HG03565 (cell line): ENCODE results near the gene IFT20.
"Not testable (repeated sequence)": the region's sequence is repeated elsewhere in the genome, so short reads cannot be mapped to it uniquely, and the experiment has no call there.

Experiments
- ATAC-seq: cut with Tn5 transposase; IDR thresholded peaks from one replicate; pipeline ENCODE4 v1.9.1; 2021; ENCODE audit warnings: mild to moderate bottlenecking, moderate library complexity; ENCODE audit not compliant: unreplicated experiment

IFT20 gene

GRCh38 chr17:28364665-28365363 is 29.5 kb upstream of the IFT20 start, which contains the start of gene SEBOX:
SEBOX (minus strand) TSS chr17:28365199; CDS start chr17:28365151, 48 bp downstream.
- ATAC-seq, result no peak

DNA sequence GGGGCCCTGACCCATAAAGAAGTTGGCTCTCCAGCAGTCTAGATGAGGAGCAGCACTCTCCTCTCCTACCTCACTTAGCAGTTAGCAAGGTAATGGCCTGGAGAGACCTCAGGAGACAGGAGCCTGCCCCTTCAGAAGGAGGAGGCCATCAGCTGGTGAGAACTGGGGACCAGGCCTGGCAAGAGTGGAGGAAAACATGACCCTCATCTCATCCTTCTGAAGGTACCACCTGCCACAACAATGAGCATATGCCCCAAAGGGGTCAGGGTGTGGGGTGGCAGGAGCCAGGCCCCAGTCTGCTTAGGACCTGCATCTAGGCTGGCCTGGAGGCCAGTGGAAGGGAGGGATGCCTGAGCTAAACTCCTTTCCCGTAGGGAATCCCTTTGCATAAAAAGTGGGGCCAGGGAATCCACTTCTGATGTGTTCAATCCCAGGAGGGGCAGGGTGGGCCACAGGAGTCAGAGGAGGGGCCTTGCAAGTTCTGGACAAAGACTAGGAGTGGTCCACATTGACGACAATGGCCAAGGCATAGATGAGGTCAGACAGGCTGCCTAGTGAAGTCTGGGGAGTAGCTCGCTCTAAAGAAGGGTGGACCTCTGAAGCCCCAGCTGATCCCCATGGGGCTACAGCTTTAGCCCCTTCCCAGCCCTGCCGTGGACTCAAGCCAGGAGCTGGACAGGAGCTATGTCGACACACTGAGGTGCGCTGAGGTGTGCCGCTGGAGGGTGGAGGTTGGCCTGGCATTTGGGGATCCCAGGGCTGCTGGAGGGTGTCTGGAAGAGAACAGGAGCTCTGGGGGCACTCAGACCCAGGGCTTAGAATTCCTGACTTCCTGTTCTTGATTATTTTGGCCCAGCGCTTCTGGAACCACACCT is 28.7 kb upstream of the IFT20 start:
- ATAC-seq, result no peak

- no peak for ATAC-seq
Observed at GRCh38 chr17:28363186-28363585, 27.9 kb upstream of the IFT20 start.

DNA sequence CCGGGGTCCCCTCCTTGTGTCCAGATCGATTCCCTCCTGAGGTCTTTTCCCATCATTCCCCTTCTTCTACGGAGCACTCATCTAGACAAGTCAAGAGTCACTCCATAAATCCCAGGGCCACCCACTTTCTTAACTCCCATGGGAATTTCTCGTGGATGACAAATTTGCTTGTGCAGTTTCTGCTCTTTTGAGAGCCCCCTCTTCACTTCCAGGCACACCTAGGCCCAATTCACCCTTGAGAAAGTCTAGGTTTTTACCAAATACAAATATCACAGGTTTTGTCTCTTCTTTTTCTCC is 22.6 kb upstream of the IFT20 start:
- ATAC-seq, result no peak

- peak; percentile 87 for ATAC-seq
Observed at GRCh38 chr17:28357061-28357900, 22.0 kb upstream of the IFT20 start, which contains the start of gene POLDIP2. POLDIP2 (minus strand) TSS chr17:28357527; CDS start chr17:28357448, 79 bp downstream.

DNA sequence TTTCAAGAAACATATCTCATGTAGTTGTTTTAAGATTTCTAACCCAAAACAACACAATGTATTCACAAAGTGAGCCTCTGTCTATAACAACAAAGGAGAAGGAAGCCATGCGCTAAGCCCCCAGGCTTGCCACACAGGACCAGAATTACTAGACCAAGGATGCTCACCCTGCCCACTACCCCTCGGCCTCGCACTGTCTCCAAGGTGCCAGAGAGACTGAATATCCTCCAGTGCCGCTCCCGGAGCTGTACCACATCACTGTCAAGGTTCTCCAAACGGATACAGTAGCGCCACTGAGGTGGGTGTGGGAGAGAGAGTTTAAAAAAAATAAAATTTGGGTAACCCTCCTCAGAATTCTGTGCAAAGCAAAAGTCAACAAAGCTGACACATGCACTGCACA is 15.0 kb upstream of the IFT20 start:
- no peak for ATAC-seq

- ATAC-seq, result no peak
Observed at GRCh38 chr17:28348979-28349378, 13.7 kb upstream of the IFT20 start.

GRCh38 chr17:28347261-28347891 is 12.1 kb upstream of the IFT20 start:
- no peak for ATAC-seq

GRCh38 chr17:28346746-28347246 is 11.5 kb upstream of the IFT20 start:
- ATAC-seq, result no peak

GRCh38 chr17:28346199-28346580 is 10.9 kb upstream of the IFT20 start:
- ATAC-seq, result no peak

DNA sequence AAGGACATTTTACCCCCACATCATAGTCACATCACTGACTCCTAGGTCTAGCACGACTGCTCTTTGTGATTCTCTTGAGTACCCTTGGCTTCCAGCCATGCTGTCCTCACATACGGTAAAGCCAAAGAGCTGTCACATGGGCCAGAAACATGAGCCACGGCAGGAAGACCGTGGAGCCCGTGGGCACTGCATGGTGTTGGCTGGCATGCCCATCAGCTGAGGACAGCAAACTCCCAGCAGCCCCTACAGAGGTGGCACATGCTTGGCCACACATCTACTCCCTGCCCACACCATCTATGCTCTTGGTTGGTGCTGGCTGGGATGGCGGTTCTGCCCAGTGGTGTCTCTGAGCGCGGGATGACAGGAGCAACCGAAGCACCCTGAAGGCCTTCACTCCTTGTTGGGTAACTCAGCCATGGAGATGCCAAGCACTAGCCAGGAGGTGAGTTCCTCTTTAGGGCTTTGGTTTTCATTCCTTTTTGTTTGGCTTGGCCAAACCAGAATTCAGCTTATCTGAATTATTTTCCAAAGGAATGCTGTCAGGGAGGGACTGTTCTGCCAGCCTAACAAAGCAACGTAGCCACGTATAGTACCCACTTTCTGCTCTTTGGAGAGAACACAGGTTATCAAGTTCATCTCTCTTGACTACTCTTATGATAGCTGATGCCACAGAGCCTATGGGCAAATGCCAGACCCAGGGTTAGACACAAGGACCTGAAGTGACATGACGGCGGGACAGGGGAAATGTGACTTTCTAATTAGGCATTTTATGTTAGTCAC is 10.3 kb upstream of the IFT20 start:
- ATAC-seq, result no peak

- ATAC-seq, result no peak
Observed at GRCh38 chr17:28344435-28344901, 9.2 kb upstream of the IFT20 start.

- ATAC-seq, result no peak
Observed at GRCh38 chr17:28344011-28344410, 8.7 kb upstream of the IFT20 start.

GRCh38 chr17:28343491-28343932 is 8.2 kb upstream of the IFT20 start:
- no peak for ATAC-seq

DNA sequence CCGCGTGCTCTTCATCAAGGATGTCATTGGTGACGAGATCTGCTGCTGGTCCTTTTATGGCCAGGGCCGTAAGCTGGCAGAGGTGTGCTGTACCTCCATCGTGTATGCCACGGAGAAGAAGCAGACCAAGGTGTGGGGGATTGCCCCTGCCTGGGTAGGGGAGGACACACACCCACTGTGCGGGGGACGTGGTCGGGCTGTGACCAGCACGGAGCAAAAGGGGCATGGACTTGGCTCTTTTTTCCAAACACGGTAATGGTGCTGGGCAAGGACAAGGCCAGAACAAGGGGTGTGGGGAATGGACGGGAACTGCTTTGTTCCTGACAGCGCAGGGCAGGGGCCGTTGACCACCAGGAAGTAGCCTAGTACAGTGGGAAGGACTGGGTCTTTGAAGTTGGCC is 7.0 kb upstream of the IFT20 start:
- ATAC-seq, result no peak

DNA sequence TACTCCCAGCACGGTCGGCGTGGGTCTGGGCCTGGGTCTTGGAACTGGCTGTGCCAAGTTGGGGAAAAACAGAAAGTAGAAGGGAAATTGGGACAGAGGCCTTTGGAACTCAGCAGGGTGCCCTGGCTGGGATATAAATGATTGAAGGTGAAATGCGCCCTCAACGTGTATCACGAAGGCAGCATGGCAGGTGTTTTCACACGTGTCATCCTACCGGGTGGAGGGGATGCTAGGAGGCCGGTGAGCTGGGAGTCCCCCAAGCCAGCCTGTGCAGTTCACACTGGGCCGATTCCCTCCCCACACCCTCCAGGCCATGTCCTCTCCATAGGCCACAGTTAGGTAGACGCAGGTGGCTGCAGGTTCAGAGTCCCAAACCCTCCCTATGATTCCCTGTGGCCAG is 6.2 kb upstream of the IFT20 start:
- no peak for ATAC-seq

GRCh38 chr17:28340374-28340773 is 5.1 kb upstream of the IFT20 start:
- no peak for ATAC-seq

DNA sequence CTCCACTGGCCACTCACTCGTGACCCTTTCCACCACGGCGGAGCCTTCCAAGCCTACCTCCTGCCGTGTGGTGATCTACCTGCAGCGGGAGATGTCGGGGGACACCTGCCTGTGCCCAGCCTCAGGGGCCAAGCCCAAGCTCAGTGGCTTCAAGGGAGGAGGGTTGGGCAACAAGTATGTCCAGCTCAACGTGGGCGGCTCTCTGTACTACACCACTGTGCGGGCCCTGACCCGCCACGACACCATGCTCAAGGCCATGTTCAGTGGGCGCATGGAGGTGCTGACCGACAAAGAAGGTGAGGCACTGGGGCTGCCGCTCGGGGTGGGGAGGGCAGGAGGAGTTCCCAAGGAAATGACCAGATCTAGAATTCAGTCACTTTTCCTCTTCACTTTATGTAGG is 4.2 kb upstream of the IFT20 start:
- no peak for ATAC-seq

GRCh38 chr17:28338769-28339212 is 3.5 kb upstream of the IFT20 start:
- not testable (repeated sequence) for ATAC-seq
